ENCODE results near the gene HOXB8. TPM values are rescaled to one million over a fixed set of nuclear protein-coding genes. Genes with fewer than 3 reads are reported as not detected.

HOXB8 gene
- total and polyA plus RNA-seq, 10 of the 15 experiments (the other 5 are each of a cell fraction or from before 2014, with no cell fraction given), result 0.21 TPM; not detected in 9

DNA sequence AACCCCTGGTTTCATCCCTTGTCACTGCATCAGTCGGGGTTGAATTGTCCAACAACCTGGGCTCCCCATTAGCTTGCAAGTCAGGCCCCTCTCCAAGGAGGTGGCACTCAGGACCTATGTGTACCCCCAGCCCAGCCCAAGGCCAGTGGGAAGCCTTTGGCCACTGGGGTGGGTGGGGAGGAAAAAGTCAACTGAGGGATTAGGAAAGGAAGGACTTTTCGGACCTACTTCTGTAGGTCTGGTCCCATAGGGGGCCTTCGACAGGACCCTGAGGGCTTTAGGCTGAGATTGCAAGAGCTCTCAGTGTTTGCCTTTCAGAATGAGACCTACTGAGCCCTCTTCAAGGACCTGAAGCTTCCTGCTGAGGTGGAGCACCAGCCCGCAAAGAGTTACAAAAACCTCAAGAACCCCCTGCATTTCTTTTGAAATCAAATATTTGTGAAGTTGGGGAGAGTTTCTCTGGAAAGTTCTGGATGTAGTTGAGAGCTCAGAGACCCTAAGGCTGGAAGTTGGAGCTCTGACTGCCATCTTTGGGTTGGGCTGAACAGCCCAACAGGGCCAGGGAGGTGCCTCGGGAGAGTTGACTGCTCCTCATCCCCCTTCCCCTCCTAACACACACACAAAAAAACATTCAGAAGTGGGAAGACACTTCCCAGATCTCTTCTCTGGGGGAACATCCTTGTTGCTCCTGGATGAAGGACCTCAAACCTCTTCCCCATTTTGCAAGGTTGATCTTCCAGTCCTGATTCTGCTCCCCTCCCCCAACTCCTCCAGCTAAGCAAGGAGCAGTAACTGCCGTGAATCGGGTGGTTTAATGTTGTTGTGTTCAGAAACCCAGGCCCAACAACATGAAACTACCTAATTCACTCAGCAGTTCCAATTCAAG is 16.8 kb upstream of the HOXB8 start:
- Histone ChIP-seq H3K27ac (ENCODE audit: control insufficient read depth, insufficient read depth) (no peak overlapping the region), H3K4me3 (no peak overlapping the region), H3K9ac (ENCODE audit: control insufficient read depth, insufficient read depth, low read length) (no peak overlapping the region), H3K4me2 (ENCODE audit: control insufficient read depth, insufficient read depth) (peak overlapping the region; percentile 46), H3K36me3 (ENCODE audit: control insufficient read depth in 2 of 2, insufficient read depth in 2 of 2, low read length in 1 of 2) (no peaks in the 10 kb centered on the region; a peak in 1 of 4 replicates), H3K4me1 (ENCODE audit: control insufficient read depth, insufficient read depth, low read length) (peaks cover 17% of the 10 kb centered on the region), H3K27me3 (replicated peaks in 1 of 2; ENCODE audit: control insufficient read depth in 2 of 2, insufficient read depth in 2 of 2, low read length in 1 of 2) (peaks cover 15 to 20% of the 10 kb centered on the region in 2 experiments), H4K20me1 (ENCODE audit: control insufficient read depth, insufficient read depth) (no peaks in the 10 kb centered on the region), H3K79me2 (ENCODE audit: control insufficient read depth, insufficient read depth, low read length) (no peaks in the 10 kb centered on the region), H2AFZ (ENCODE audit: control insufficient read depth, low read depth, low read length) (no peak overlapping the region), H3K9me3 (replicated peaks; ENCODE audit: control insufficient read depth, insufficient read depth, low read length) (no peaks in the 10 kb centered on the region)
- SMC1A ChIA-PET (ENCODE audit: uncharacterized antibody, unreplicated experiment), result interaction anchor here (0.7 to 1.4 kb wide), 4 partner anchors 23 to 247 kb away, joined by 3 to 4 read pairs (median 3); no protein-coding TSS in a partner anchor
- TF ChIP-seq SREBF1 (IDR thresholded peaks at IDR 0.05; ENCODE audit: low read length), result no peak
- TF ChIP-seq HDGF (IDR thresholded peaks at IDR 0.05), result no peak
- TF ChIP-seq PAX5 (IDR thresholded peaks at IDR 0.05; ENCODE audit: borderline replicate concordance, low read depth, low read length), result peak; percentile 28; the same call in 1 of the 2 replicates
- TF ChIP-seq JUNB (IDR thresholded peaks at IDR 0.05), result peak; percentile 68
- TF ChIP-seq, protein P1, sequence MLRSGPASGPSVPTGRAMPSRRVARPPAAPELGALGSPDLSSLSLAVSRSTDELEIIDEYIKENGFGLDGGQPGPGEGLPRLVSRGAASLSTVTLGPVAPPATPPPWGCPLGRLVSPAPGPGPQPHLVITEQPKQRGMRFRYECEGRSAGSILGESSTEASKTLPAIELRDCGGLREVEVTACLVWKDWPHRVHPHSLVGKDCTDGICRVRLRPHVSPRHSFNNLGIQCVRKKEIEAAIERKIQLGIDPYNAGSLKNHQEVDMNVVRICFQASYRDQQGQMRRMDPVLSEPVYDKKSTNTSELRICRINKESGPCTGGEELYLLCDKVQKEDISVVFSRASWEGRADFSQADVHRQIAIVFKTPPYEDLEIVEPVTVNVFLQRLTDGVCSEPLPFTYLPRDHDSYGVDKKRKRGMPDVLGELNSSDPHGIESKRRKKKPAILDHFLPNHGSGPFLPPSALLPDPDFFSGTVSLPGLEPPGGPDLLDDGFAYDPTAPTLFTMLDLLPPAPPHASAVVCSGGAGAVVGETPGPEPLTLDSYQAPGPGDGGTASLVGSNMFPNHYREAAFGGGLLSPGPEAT (IDR thresholded peaks at IDR 0.05; ENCODE audit: low read depth), result no peak
- peak; percentile 21 to 28; a peak in 2 of 4 replicates for TF ChIP-seq IKZF2 (IDR thresholded peaks at IDR 0.05)
- TF ChIP-seq ZNF217 (IDR thresholded peaks at IDR 0.05), result no peak
- TF ChIP-seq CEBPB (IDR thresholded peaks at IDR 0.05; ENCODE audit: borderline replicate concordance in 1 of 2, low read depth in 2 of 2, low read length in 2 of 2), result no peak
- peak; percentile 91 for TF ChIP-seq IRF4 (IDR thresholded peaks at IDR 0.05; ENCODE audit: low read depth, low read length)
- TF ChIP-seq ESRRA (IDR thresholded peaks at IDR 0.05; ENCODE audit: low read length), result no peak
- TF ChIP-seq MEF2A (IDR thresholded peaks at IDR 0.05; ENCODE audit: insufficient read depth, low read depth, low read length), result 0 out of 2 replicates have a peak, but pooled peaks have one; percentile 37
- no peak for TF ChIP-seq CBFB (IDR thresholded peaks at IDR 0.05; ENCODE audit: low read depth)
- no peak; a peak in 1 of 4 replicates for TF ChIP-seq EP300 (IDR thresholded peaks at IDR 0.05; ENCODE audit: borderline replicate concordance in 1 of 2, control insufficient read depth in 1 of 2, low read depth in 2 of 2, low read length in 2 of 2)
- TF ChIP-seq RUNX3 (IDR thresholded peaks at IDR 0.05; ENCODE audit: low read length), result peak; percentile 67
- no peak for TF ChIP-seq PML (IDR thresholded peaks at IDR 0.05; ENCODE audit: low read length)
- no peak for TF ChIP-seq MTA2 (IDR thresholded peaks at IDR 0.05; ENCODE audit: low read depth)
- peak; percentile 47; the same call in 1 of the 2 replicates for TF ChIP-seq TBL1XR1 (IDR thresholded peaks at IDR 0.05; ENCODE audit: low read depth, low read length)
- no TSS peak for BruUV-seq (replicated peaks)
- in situ Hi-C loops (cut with MboI), result no loop called here
- FAIRE-seq (peak; percentile 35), ATAC-seq (peak; percentile 75), DNase-seq (ENCODE audit: low read depth, low spot score) (no peak)
- POLR2A ChIA-PET, result interaction anchor here (0.6 kb wide), 2 partner anchors 20 to 693 kb away, joined by 3 to 6 read pairs; no protein-coding TSS in a partner anchor
- intact Hi-C loops (cut with micrococcal nuclease; ENCODE audit: unreplicated experiment), result no loop called here
- WGBS (ENCODE audit: insufficient coverage, insufficient replicate concordance, low lambda C conversion rate, missing lambda C conversion rate), result 43% methylated on average over 7 of the region's 7 CpGs
- CTCF ChIA-PET, result interaction anchor here (0.9 to 1.5 kb wide), 4 partner anchors 8 to 47 kb away, joined by 3 to 6 read pairs (median 3); no protein-coding TSS in a partner anchor
- RAD21 ChIA-PET (ENCODE audit: unreplicated experiment), result interaction anchor here (0.6 to 1.2 kb wide), 2 partner anchors 144 to 503 kb away, joined by 3 read pairs; no protein-coding TSS in a partner anchor
